Activated CD4-positive, alpha-beta T cell treated with anti-CD3 and anti-CD28 coated beads for 36 hours (primary cell): ENCODE data around the gene CENPX. TPM values are rescaled to one million over a fixed set of nuclear protein-coding genes. Genes with fewer than 3 reads are reported as not detected.

ENCODE experiments used
- ATAC-seq: fragments of 200-7000 bp; cut with Tn5 transposase; one replicate; pipeline ENCODE4 v1.10.0; 2021; ENCODE audit warnings: mild to moderate bottlenecking, moderate library complexity
- CTCF ChIA-PET: fragments of 350-600 bp; sonication (Branson Sonifier 250); formaldehyde crosslinking; loops from one replicate; lab custom pipeline; 2021; ENCODE audit warnings: antibody characterized with exemption; lab: Charles Lee
- POLR2A ChIA-PET: fragments of 350-600 bp; sonication (Branson Sonifier 250); formaldehyde crosslinking; loops from one replicate; lab custom pipeline; 2021; ENCODE audit warnings: antibody characterized with exemption, inconsistent platforms; lab: Charles Lee
- DNase-seq: peaks from one replicate; pipeline ENCODE4 v3.0.0-alpha.2; 2020
- H3K27ac Mint-ChIP-seq: one replicate; pipeline ENCODE4 v1.8.0; 2021; ENCODE audit warnings: mixed read lengths
- H3K27me3 Mint-ChIP-seq: one replicate; pipeline ENCODE4 v1.8.0; 2021; ENCODE audit warnings: mixed read lengths
- H3K36me3 Mint-ChIP-seq: one replicate; pipeline ENCODE4 v1.8.0; 2021; ENCODE audit warnings: low read depth, mixed read lengths
- H3K4me1 Mint-ChIP-seq: one replicate; pipeline ENCODE4 v1.8.0; 2021; ENCODE audit warnings: mixed read lengths
- H3K4me3 Mint-ChIP-seq: one replicate; pipeline ENCODE4 v1.8.0; 2021; ENCODE audit warnings: mild to moderate bottlenecking, moderate library complexity, mixed read lengths
- H3K9me3 Mint-ChIP-seq: one replicate; pipeline ENCODE4 v1.8.0; 2021; ENCODE audit warnings: low read depth, mixed read lengths
- intact Hi-C, 2 experiments: fragments of 100-400 bp; cut with DNase I in 1 of 2; cut with micrococcal nuclease in 1 of 2; formaldehyde crosslinking; loops; one replicate each; pipeline versions ENCODE4 v1.14.2 to v1.15.1; 2022 to 2024; cut with DNase I, micrococcal nuclease
- total RNA-seq, 2 experiments: library from RNA; stranded (reverse); gene quantifications; one replicate each; pipeline ENCODE4 v1.2.3, GENCODE V29; 2021

CENPX gene
- total RNA-seq, 2 experiments from 2014 or later: 77.5 to 84.1 TPM

GRCh38 chr17:82015311-82015971 lies 7.2 kb downstream of the CENPX start:
- H3K27ac Mint-ChIP-seq: no peak overlapping the region
- no peaks in the 10 kb centered on the region for H3K36me3 Mint-ChIP-seq
- H3K4me1 Mint-ChIP-seq: peaks cover 2% of the 10 kb centered on the region
- ATAC-seq (no peak), DNase-seq (no peak)
- intact Hi-C loops: no loop called here
- H3K9me3 Mint-ChIP-seq: no peaks in the 10 kb centered on the region
- POLR2A ChIA-PET: no interaction called here
- H3K27me3 Mint-ChIP-seq: no peaks in the 10 kb centered on the region
- H3K4me3 Mint-ChIP-seq: no peak overlapping the region
- CTCF ChIA-PET: interaction anchor here (0.5 to 1.0 kb wide), 3 partner anchors 24 to 710 kb away, joined by 3 to 7 read pairs (median 3); no protein-coding TSS in a partner anchor

- CTCF ChIA-PET: interaction anchor here (0.5 kb wide), 1 partner anchor 710 kb away, joined by 3 read pairs; no protein-coding TSS in a partner anchor
Observed at GRCh38 chr17:82014971-82015310, 7.7 kb downstream of the CENPX start.

GRCh38 chr17:82014432-82014831 lies 8.2 kb downstream of the CENPX start:
- intact Hi-C loops: no loop called here
- ATAC-seq (no peak), DNase-seq (no peak)
- Mint-ChIP-seq H3K27ac (no peak overlapping the region), H3K36me3 (no peaks in the 10 kb centered on the region), H3K4me3 (no peak overlapping the region), H3K27me3 (no peaks in the 10 kb centered on the region), H3K4me1 (no peaks in the 10 kb centered on the region), H3K9me3 (no peaks in the 10 kb centered on the region)
- POLR2A ChIA-PET: no interaction called here
- CTCF ChIA-PET: no interaction called here

More at GRCh38 chr17:82014971-82015310, 7.7 kb downstream of the CENPX start:
- no peaks in the 10 kb centered on the region for H3K36me3 Mint-ChIP-seq
- POLR2A ChIA-PET: no interaction called here
- no peak overlapping the region for H3K4me3 Mint-ChIP-seq
- DNase-seq (no peak), ATAC-seq (no peak)
- H3K9me3 Mint-ChIP-seq: no peaks in the 10 kb centered on the region
- no peaks in the 10 kb centered on the region for H3K27me3 Mint-ChIP-seq
- no peaks in the 10 kb centered on the region for H3K4me1 Mint-ChIP-seq
- no peak overlapping the region for H3K27ac Mint-ChIP-seq
- intact Hi-C loops: no loop called here

GRCh38 chr17:82013772-82014321 lies 8.8 kb downstream of the CENPX start:
- no peaks in the 10 kb centered on the region for H3K9me3 Mint-ChIP-seq
- no peaks in the 10 kb centered on the region for H3K4me1 Mint-ChIP-seq
- CTCF ChIA-PET: no interaction called here
- no peak for DNase-seq
- H3K27ac Mint-ChIP-seq: no peak overlapping the region
- H3K27me3 Mint-ChIP-seq: no peaks in the 10 kb centered on the region
- POLR2A ChIA-PET: no interaction called here
- ATAC-seq: no peak
- intact Hi-C loops: no loop called here
- H3K4me3 Mint-ChIP-seq: no peak overlapping the region
- no peaks in the 10 kb centered on the region for H3K36me3 Mint-ChIP-seq

GRCh38 chr17:82013341-82013740 lies 9.3 kb downstream of the CENPX start:
- H3K27ac Mint-ChIP-seq: no peak overlapping the region
- no peak for DNase-seq
- intact Hi-C loops: no loop called here
- ATAC-seq: no peak
- no peak overlapping the region for H3K4me3 Mint-ChIP-seq
- no peaks in the 10 kb centered on the region for H3K4me1 Mint-ChIP-seq
- POLR2A ChIA-PET: no interaction called here
- no peaks in the 10 kb centered on the region for H3K36me3 Mint-ChIP-seq
- H3K27me3 Mint-ChIP-seq: no peaks in the 10 kb centered on the region
- CTCF ChIA-PET: no interaction called here
- no peaks in the 10 kb centered on the region for H3K9me3 Mint-ChIP-seq

GRCh38 chr17:82012640-82013295 lies 9.9 kb downstream of the CENPX start:
- no peak overlapping the region for H3K27ac Mint-ChIP-seq
- H3K9me3 Mint-ChIP-seq: no peaks in the 10 kb centered on the region
- no peaks in the 10 kb centered on the region for H3K4me1 Mint-ChIP-seq
- ATAC-seq (no peak), DNase-seq (no peak)
- H3K4me3 Mint-ChIP-seq: no peak overlapping the region
- POLR2A ChIA-PET: no interaction called here
- H3K36me3 Mint-ChIP-seq: no peaks in the 10 kb centered on the region
- CTCF ChIA-PET: no interaction called here
- H3K27me3 Mint-ChIP-seq: no peaks in the 10 kb centered on the region
- intact Hi-C loops: no loop called here

GRCh38 chr17:82012261-82012639 lies 10.4 kb downstream of the CENPX start:
- H3K27ac Mint-ChIP-seq: no peak overlapping the region
- H3K36me3 Mint-ChIP-seq: no peaks in the 10 kb centered on the region
- H3K9me3 Mint-ChIP-seq: no peaks in the 10 kb centered on the region
- no peak overlapping the region for H3K4me3 Mint-ChIP-seq
- H3K4me1 Mint-ChIP-seq: no peaks in the 10 kb centered on the region
- no peak for ATAC-seq
- no peaks in the 10 kb centered on the region for H3K27me3 Mint-ChIP-seq
- POLR2A ChIA-PET: no interaction called here
- CTCF ChIA-PET: no interaction called here
- intact Hi-C loops: no loop called here
- DNase-seq: no peak

GRCh38 chr17:82011617-82012187 lies 11.0 kb downstream of the CENPX start:
- intact Hi-C loops: no loop called here

GRCh38 chr17:82010575-82011525 lies 11.8 kb downstream of the CENPX start:
- ATAC-seq: no peak
- CTCF ChIA-PET: interaction anchor here (0.6 kb wide), 2 partner anchors 10 to 130 kb away, joined by 3 read pairs; no protein-coding TSS in a partner anchor
- POLR2A ChIA-PET: interaction anchor here (0.6 kb wide), 1 partner anchor 32 kb away, joined by 5 read pairs; no protein-coding TSS in a partner anchor

More at GRCh38 chr17:82011617-82012187, 11.0 kb downstream of the CENPX start:
- ChIA-PET CTCF (interaction anchor here (0.6 kb wide), 1 partner anchor 9 kb away, joined by 3 read pairs; no protein-coding TSS in a partner anchor), POLR2A (interaction anchor here (0.6 kb wide), 1 partner anchor 33 kb away, joined by 5 read pairs; no protein-coding TSS in a partner anchor)
- Mint-ChIP-seq H3K27ac (no peak overlapping the region), H3K4me3 (no peak overlapping the region), H3K36me3 (no peaks in the 10 kb centered on the region), H3K9me3 (no peaks in the 10 kb centered on the region), H3K27me3 (no peaks in the 10 kb centered on the region), H3K4me1 (no peaks in the 10 kb centered on the region)
- no peak for ATAC-seq
- no peak for DNase-seq

GRCh38 chr17:82009413-82009812 lies 13.3 kb downstream of the CENPX start:
- POLR2A ChIA-PET: no interaction called here
- Mint-ChIP-seq H3K4me3 (no peak overlapping the region), H3K9me3 (no peaks in the 10 kb centered on the region), H3K27me3 (no peaks in the 10 kb centered on the region), H3K4me1 (no peaks in the 10 kb centered on the region), H3K27ac (no peak overlapping the region), H3K36me3 (no peaks in the 10 kb centered on the region)
- ATAC-seq: no peak
- DNase-seq: no peak
- intact Hi-C loops: no loop called here
- CTCF ChIA-PET: interaction anchor here (0.5 kb wide), 1 partner anchor 62 kb away, joined by 3 read pairs; no protein-coding TSS in a partner anchor

More at GRCh38 chr17:82010575-82011525, 11.8 kb downstream of the CENPX start:
- no peaks in the 10 kb centered on the region for H3K36me3 Mint-ChIP-seq
- no peak overlapping the region for H3K27ac Mint-ChIP-seq
- no peaks in the 10 kb centered on the region for H3K9me3 Mint-ChIP-seq
- no peaks in the 10 kb centered on the region for H3K27me3 Mint-ChIP-seq
- DNase-seq: no peak
- intact Hi-C loops: no loop called here
- no peaks in the 10 kb centered on the region for H3K4me1 Mint-ChIP-seq
- no peak overlapping the region for H3K4me3 Mint-ChIP-seq
